Measurements from ENCODE around the gene IMPG1. TPM values are rescaled to one million over a fixed set of nuclear protein-coding genes. Genes with fewer than 3 reads are reported as not detected.

The IMPG1 gene
- total and polyA plus RNA-seq, 12 donors: not detected

GRCh38 chr6:75941509-75941908 lies 131.0 kb downstream of the IMPG1 start:
- intact Hi-C loops (cut with DNase I): no loop called here
- WGBS, 2 donors: 42 to 74% methylated on average over 1 of the region's 1 CpG
- no peak for TF ChIP-seq CTCF (IDR thresholded peaks at IDR 0.05)

GRCh38 chr6:75940564-75940963 lies 131.9 kb downstream of the IMPG1 start:
- Histone ChIP-seq H3K4me1 (peaks cover 0 to 8% (median 0%) of the 10 kb centered on the region in 9 donors), H3K9me3 (no peaks in the 10 kb centered on the region), H3K36me3 (no peaks in the 10 kb centered on the region), H3K27ac (no peak overlapping the region), H3K27me3 (peaks cover 0 to 5% (median 0%) of the 10 kb centered on the region in 7 donors), H3K4me3 (no peak overlapping the region)
- DNase-seq (no peak), ATAC-seq (peak; percentile 58 to 92 (median 82))
- intact Hi-C loops (cut with DNase I): no loop called here
- WGBS, 2 donors: 25 to 29% methylated on average over 4 of the region's 4 CpGs
- TF ChIP-seq CTCF (IDR thresholded peaks at IDR 0.05): no peak

More at GRCh38 chr6:75941509-75941908, 131.0 kb downstream of the IMPG1 start:
- Histone ChIP-seq H3K9me3 (no peaks in the 10 kb centered on the region), H3K4me3 (no peak overlapping the region), H3K27me3 (peaks cover 0 to 3% (median 0%) of the 10 kb centered on the region in 7 donors), H3K4me1 (peaks cover 0 to 8% (median 0%) of the 10 kb centered on the region in 9 donors), H3K36me3 (no peaks in the 10 kb centered on the region), H3K27ac (no peak overlapping the region)
- ATAC-seq (no peak), DNase-seq (no peak)

GRCh38 chr6:75937846-75938245 lies 134.6 kb downstream of the IMPG1 start:
- Histone ChIP-seq H3K27ac (no peak overlapping the region), H3K4me3 (no peak overlapping the region), H3K36me3 (no peaks in the 10 kb centered on the region), H3K27me3 (peaks cover 0 to 16% (median 0%) of the 10 kb centered on the region in 7 donors), H3K4me1 (peaks cover 0 to 18% (median 8%) of the 10 kb centered on the region in 9 donors), H3K9me3 (no peaks in the 10 kb centered on the region)
- TF ChIP-seq CTCF (IDR thresholded peaks at IDR 0.05): no peak
- intact Hi-C loops (cut with DNase I): loop anchor here in 8 of 10 donors (5.0 to 10.0 kb wide), 7 partner anchors 409 to 1517 kb away; no protein-coding TSS in a partner anchor
- no peak for ATAC-seq
- 59 to 76% methylated on average over 2 of the region's 2 CpGs for WGBS, 2 donors
- DNase-seq: no peak

GRCh38 chr6:75936682-75937081 lies 135.8 kb downstream of the IMPG1 start:
- WGBS, 2 donors: 57 to 70% methylated on average over 3 of the region's 3 CpGs
- DNase-seq: no peak
- H3K27ac ChIP-seq: no peak overlapping the region
- no peaks in the 10 kb centered on the region for H3K36me3 ChIP-seq
- H3K9me3 ChIP-seq: no peaks in the 10 kb centered on the region
- peaks cover 0 to 18% (median 8%) of the 10 kb centered on the region in 9 donors for H3K4me1 ChIP-seq
- no peak for TF ChIP-seq CTCF (IDR thresholded peaks at IDR 0.05)
- intact Hi-C loops (cut with DNase I): loop anchor here in 8 of 10 donors (5.0 to 10.0 kb wide), 7 partner anchors 411 to 1518 kb away; no protein-coding TSS in a partner anchor
- H3K4me3 ChIP-seq: no peak overlapping the region
- peak in 1 of 8 donors; percentile 23 for ATAC-seq
- peaks cover 0 to 16% (median 0%) of the 10 kb centered on the region in 7 donors for H3K27me3 ChIP-seq

Data from heart right ventricle (tissue), 16 donors.